Mucosa of rectum (tissue), 2 donors: ENCODE measurements around the gene HS2ST1.

Source experiments
- H3K27ac ChIP-seq, 2 donors: one replicate each; pipeline ENCODE4 v1.7.0; 2013; ENCODE audit warnings: inconsistent platforms in 2 of 2, low read depth in 2 of 2, low read length in 2 of 2
- H3K27me3 ChIP-seq, 2 donors: one replicate each; pipeline ENCODE4 v1.7.0; 2013; ENCODE audit warnings: low read length in 2 of 2; ENCODE audit not compliant: control insufficient read depth in 2 of 2, insufficient read depth in 2 of 2
- H3K36me3 ChIP-seq, 2 donors: one replicate each; pipeline ENCODE4 v1.7.0; 2013; ENCODE audit warnings: low read length in 2 of 2; ENCODE audit not compliant: control insufficient read depth in 2 of 2, insufficient read depth in 2 of 2
- H3K4me1 ChIP-seq, 2 donors: one replicate each; pipeline ENCODE4 v1.7.0; 2013; ENCODE audit warnings: low read length in 2 of 2, mild to moderate bottlenecking in 1 of 2; ENCODE audit not compliant: control insufficient read depth in 2 of 2, insufficient read depth in 2 of 2
- H3K4me3 ChIP-seq, 2 donors: one replicate each; pipeline ENCODE4 v1.7.0; 2013; ENCODE audit warnings: low read length in 2 of 2
- H3K9ac ChIP-seq, 2 donors: one replicate each; pipeline ENCODE4 v1.7.0; 2013; ENCODE audit warnings: low read length in 2 of 2, low read depth in 1 of 2, mild to moderate bottlenecking in 1 of 2
- H3K9me3 ChIP-seq, 2 donors: one replicate each; pipeline ENCODE4 v1.7.0; 2013; ENCODE audit warnings: low read length in 2 of 2; ENCODE audit not compliant: control insufficient read depth in 2 of 2
- donor health status: healthy.
- donor health status: Normal muscosa, but diverticular disease.

The HS2ST1 gene

DNA sequence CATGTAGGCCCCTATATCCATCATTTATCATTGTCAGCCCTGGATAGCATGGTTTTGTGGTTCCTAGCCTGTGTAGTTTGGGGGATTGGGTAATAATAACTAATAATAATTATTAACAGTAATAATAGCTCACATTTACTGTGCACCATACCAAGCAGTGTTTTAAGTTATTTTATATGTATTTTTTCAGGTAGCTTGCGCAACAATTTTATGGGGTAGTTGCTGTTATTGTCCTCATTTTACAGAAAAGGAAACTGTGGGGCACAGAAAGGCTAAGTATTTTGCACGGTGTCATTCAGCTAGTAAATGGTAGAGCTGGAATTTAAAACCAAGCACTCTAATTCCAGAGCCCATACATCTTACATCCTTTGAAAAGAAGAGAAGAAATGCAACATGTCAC, 179.8 kb downstream of the HS2ST1 start:
- Histone ChIP-seq H3K27ac (no peak overlapping the region), H3K9me3 (no peaks in the 10 kb centered on the region), H3K27me3 (no peaks in the 10 kb centered on the region), H3K4me3 (no peak overlapping the region), H3K36me3 (no peaks in the 10 kb centered on the region), H3K9ac (no peak overlapping the region), H3K4me1 (no peaks in the 10 kb centered on the region)

DNA sequence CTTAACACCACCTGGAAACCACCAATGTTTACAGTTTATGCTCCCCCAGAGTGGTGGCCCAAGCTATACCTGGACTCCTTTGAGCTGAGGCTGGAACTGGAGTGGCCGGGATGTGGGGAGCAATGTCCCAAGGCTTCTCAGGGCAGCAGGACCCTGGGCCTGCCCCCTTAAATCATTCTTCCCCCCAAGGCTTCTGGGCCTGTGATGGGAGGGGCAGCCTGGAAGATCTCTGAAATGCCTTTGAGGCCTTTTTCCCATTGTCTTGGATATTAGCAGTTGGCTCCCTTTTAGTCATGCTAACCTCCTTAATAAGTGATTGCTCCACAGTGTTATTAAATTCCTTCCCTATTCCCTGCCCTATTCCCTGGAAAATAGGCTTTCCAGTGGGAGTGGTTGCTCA, 185.8 kb downstream of the HS2ST1 start:
- no peaks in the 10 kb centered on the region for H3K4me1 ChIP-seq
- H3K9ac ChIP-seq, result no peak overlapping the region
- no peak overlapping the region for H3K4me3 ChIP-seq
- peaks cover 0 to 3% of the 10 kb centered on the region in 2 donors for H3K36me3 ChIP-seq
- H3K27me3 ChIP-seq, result no peaks in the 10 kb centered on the region
- H3K9me3 ChIP-seq, result no peaks in the 10 kb centered on the region
- no peak overlapping the region for H3K27ac ChIP-seq

DNA sequence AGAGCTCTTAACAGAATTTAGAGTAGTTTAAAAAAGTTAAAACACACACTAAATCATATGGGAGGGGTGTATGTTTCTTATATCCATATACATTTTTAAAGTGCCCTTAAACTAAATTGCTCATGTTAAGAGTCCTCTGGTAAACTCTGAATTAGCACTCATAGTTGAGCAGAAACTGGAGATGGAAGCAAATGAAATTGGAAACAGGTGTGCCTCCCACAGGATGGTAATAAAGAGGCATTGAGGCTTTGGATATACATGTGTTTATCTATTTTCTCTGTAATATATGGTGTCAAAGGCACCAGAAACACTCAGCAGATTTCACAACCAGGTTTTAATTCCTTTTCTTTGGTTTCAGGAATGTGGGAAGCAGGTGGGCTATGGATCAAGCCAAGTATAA, 188.6 kb downstream of the HS2ST1 start:
- Histone ChIP-seq H3K4me3 (no peak overlapping the region), H3K9me3 (no peaks in the 10 kb centered on the region), H3K9ac (no peak overlapping the region), H3K36me3 (peaks cover 0 to 3% of the 10 kb centered on the region in 2 donors), H3K27ac (no peak overlapping the region), H3K27me3 (no peaks in the 10 kb centered on the region), H3K4me1 (no peaks in the 10 kb centered on the region)

DNA sequence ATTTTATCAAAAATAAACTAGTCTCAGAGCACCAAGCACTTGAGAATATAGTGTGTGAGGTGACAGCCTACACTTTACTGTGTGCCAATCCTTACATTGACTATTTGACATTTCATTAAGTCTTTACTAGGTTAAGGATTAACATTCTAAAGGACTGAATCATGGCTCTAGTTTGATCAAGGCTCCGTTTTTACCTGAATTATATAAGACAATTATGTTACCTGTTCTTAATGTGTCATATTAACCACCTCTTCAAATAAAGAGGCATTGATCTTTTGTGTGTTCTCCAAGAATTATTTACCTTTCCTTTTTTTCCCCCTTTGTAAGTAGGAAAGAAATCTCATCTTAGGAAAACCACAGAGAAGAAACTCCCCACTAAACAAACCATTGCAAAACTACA, 189.7 kb downstream of the HS2ST1 start:
- no peaks in the 10 kb centered on the region for H3K4me1 ChIP-seq
- no peak overlapping the region for H3K9ac ChIP-seq

DNA sequence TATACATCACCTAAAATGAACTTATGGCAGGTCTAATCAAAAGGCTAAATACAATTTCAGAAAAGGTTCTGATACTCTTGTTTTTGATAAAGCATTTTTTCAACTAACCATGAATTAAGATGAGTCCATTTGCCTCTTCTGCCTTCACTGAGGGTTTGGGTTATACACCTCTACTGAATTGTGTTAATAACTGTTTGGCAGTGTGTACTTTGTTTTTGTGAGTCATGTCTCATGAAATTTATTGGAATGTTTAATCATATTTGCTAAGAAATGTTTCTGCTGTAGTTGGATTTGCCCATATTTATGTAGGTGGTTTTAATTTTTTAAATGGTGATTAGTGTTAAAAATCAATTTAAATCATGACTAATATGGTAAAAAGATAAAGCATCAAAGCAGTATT, 190.5 kb downstream of the HS2ST1 start:
- Histone ChIP-seq H3K27ac (no peak overlapping the region), H3K4me1 (no peaks in the 10 kb centered on the region), H3K4me3 (no peak overlapping the region), H3K9ac (no peak overlapping the region), H3K27me3 (no peaks in the 10 kb centered on the region), H3K9me3 (no peaks in the 10 kb centered on the region), H3K36me3 (peaks cover 0 to 3% of the 10 kb centered on the region in 2 donors)

More for the DNA sequence above, 189.7 kb downstream of the HS2ST1 start:
- H3K27ac ChIP-seq, result no peak overlapping the region
- H3K9me3 ChIP-seq, result no peaks in the 10 kb centered on the region
- H3K27me3 ChIP-seq, result no peaks in the 10 kb centered on the region
- H3K4me3 ChIP-seq, result no peak overlapping the region
- peaks cover 0 to 3% of the 10 kb centered on the region in 2 donors for H3K36me3 ChIP-seq

DNA sequence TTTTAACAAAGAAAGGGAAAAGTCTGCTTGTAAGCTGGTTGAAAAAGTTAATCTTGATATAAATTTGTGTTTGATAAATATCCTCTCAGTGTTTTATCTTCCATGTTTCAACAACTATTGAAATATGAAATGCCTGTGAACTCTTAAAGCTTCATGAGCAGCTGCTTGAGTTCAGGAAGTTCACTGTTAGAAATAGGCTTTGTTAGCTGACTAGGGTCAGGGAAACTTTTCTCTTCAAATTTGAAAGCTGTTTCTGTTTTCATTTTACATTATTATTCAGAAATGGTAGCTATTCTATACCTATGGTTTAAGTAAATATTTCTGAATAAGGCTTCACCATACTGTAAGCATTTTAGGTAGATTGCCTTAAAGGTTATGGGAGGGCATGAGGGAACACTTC, 191.7 kb downstream of the HS2ST1 start:
- no peaks in the 10 kb centered on the region for H3K4me1 ChIP-seq
- H3K9me3 ChIP-seq, result no peaks in the 10 kb centered on the region
- H3K9ac ChIP-seq, result no peak overlapping the region
- H3K27me3 ChIP-seq, result no peaks in the 10 kb centered on the region
- no peak overlapping the region for H3K27ac ChIP-seq
- no peaks in the 10 kb centered on the region for H3K36me3 ChIP-seq
- H3K4me3 ChIP-seq, result no peak overlapping the region

DNA sequence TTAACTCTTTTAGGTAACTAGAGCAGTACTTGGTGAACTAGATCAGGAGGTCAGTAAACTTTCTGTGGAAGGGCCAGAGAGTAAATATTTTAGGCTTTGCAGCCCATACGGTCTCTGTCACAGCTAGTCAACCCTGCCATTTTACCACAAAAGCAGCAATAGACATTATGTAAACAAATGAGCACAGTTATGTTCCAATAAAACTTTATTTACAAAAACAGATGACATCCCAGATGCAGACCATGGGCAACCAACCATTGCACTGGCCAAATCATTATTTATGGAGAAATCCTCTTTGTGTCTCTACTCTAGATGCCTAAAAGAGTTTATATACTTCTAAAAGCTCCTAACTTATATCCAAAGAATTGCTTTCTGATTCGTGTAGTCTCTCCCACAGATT, 192.4 kb downstream of the HS2ST1 start:
- H3K27me3 ChIP-seq, result no peaks in the 10 kb centered on the region
- H3K4me1 ChIP-seq, result no peaks in the 10 kb centered on the region
- H3K9me3 ChIP-seq, result no peaks in the 10 kb centered on the region
- no peaks in the 10 kb centered on the region for H3K36me3 ChIP-seq
- no peak overlapping the region for H3K4me3 ChIP-seq
- H3K9ac ChIP-seq, result no peak overlapping the region
- H3K27ac ChIP-seq, result no peak overlapping the region

DNA sequence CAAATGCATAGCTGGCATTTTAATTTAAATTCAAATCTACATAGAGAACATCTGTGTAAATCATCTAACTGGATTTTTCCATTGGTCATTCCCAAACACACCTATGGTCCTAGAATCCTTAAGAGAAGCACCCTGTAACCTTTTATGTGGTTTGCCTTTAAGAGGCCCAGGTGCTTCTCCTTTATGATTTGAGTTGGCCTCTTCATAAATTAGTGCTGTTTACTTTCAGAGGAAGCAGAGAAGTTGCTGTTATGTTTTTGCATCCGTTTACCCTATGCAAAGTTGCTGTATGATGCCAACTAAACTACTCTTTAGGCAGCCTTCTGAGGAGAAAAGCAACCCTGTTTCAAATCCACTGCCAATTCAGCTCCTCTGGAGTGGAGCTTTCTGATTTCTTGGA, 193.8 kb downstream of the HS2ST1 start:
- Histone ChIP-seq H3K27me3 (no peaks in the 10 kb centered on the region), H3K9me3 (no peaks in the 10 kb centered on the region), H3K4me3 (no peak overlapping the region), H3K27ac (no peak overlapping the region), H3K36me3 (no peaks in the 10 kb centered on the region), H3K4me1 (no peaks in the 10 kb centered on the region), H3K9ac (no peak overlapping the region)

DNA sequence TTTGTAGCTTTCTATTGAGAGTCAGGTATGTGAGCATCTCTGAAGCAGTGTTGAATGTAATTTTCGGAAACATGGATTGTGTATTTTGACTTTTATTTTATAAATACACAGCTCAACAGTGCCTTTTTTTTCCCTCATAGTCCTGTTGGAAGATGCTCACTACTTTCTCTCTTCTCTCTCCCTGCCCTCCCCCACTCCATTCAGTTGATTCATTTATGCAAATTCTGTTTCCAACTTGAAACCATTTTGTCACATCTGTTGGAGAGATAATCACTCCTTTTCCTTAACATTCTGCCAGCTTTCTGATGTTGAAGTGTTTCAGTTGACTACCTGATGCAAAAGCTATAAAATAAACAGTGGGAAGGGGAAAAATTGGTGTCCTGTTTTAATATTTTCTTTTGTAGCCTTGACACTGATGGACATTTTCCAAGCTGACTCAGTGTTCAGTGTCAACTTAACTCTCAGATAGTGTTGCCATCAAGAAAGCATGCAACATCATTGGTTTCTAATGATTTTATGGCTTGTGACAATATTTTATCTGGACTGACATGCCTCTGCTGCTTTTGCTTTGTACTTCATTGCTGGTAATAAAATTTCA, 194.5 kb downstream of the HS2ST1 start:
- no peak overlapping the region for H3K9ac ChIP-seq
- no peaks in the 10 kb centered on the region for H3K36me3 ChIP-seq
- no peaks in the 10 kb centered on the region for H3K9me3 ChIP-seq
- no peaks in the 10 kb centered on the region for H3K4me1 ChIP-seq
- H3K4me3 ChIP-seq, result no peak overlapping the region
- H3K27me3 ChIP-seq, result no peaks in the 10 kb centered on the region
- no peak overlapping the region for H3K27ac ChIP-seq

DNA sequence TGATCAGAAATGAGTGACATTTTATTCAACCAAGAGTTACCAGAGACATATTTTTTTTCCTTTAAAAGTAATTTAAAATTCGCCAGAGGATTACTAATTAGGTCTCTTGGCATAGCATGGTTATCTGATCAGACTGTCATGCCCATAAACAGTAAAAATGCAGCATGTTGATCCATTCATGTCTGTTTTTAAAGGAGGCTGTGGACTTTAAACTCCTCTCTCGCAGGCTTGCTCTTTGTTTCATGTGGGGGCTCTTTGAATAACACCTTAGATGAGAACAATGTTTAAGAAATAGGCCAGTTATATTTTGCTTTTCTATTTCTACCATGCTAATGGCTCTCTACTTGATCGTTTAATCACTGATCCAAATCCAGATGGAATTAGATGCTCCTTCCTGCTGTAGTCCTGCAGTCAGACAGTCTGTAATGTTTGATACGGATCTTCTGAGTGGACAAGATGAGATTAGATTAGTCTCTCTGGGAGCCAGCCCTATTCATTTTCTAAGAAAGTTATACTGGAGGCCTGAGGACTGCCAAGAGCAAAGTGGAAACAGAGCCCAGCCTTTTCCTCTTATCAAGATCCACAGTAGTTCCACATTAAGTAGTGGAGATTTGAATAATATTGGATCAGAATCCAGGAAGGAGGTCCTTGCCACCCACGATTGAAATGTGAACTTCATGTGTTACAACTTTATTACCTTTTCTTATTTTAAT, 197.4 kb downstream of the HS2ST1 start:
- Histone ChIP-seq H3K27ac (no peak overlapping the region), H3K4me1 (no peaks in the 10 kb centered on the region), H3K36me3 (no peaks in the 10 kb centered on the region), H3K9ac (no peak overlapping the region), H3K4me3 (no peak overlapping the region), H3K27me3 (no peaks in the 10 kb centered on the region), H3K9me3 (no peaks in the 10 kb centered on the region)
